ENCODE measurements around the gene PSPH.

- no peak for TF ChIP-seq CTCF (IDR thresholded peaks at IDR 0.05)
- no peak for TF ChIP-seq CHD2 (IDR thresholded peaks at IDR 0.05; ENCODE audit: low read length, partially characterized antibody)
- no peak for TF ChIP-seq SIN3A (IDR thresholded peaks at IDR 0.05; ENCODE audit: borderline replicate concordance, low read depth, low read length)
- no peak for TF ChIP-seq REST (IDR thresholded peaks at IDR 0.05; ENCODE audit: low read depth, low read length)
- TF ChIP-seq RCOR1 (IDR thresholded peaks at IDR 0.05; ENCODE audit: low read length), result no peak
- no peak for TF ChIP-seq SMC3 (IDR thresholded peaks at IDR 0.05; ENCODE audit: low read depth, low read length)
- TF ChIP-seq YY1 (IDR thresholded peaks at IDR 0.05; ENCODE audit: low read depth), result no peak
- no peak for TF ChIP-seq POLR2AphosphoS5 (IDR thresholded peaks at IDR 0.05; ENCODE audit: low read depth, low read length)
These were observed 22.2 kb downstream of the PSPH start for GRCh38 chr7:56028942-56029630.
